GM18868 (cell line): Measurements from ENCODE around the gene STX10.

ENCODE experiments used
- ATAC-seq: cut with Tn5 transposase; IDR thresholded peaks from one replicate; pipeline ENCODE4 v1.9.1; 2021; ENCODE audit warnings: mild to moderate bottlenecking, moderate library complexity; ENCODE audit not compliant: unreplicated experiment

STX10 gene

DNA sequence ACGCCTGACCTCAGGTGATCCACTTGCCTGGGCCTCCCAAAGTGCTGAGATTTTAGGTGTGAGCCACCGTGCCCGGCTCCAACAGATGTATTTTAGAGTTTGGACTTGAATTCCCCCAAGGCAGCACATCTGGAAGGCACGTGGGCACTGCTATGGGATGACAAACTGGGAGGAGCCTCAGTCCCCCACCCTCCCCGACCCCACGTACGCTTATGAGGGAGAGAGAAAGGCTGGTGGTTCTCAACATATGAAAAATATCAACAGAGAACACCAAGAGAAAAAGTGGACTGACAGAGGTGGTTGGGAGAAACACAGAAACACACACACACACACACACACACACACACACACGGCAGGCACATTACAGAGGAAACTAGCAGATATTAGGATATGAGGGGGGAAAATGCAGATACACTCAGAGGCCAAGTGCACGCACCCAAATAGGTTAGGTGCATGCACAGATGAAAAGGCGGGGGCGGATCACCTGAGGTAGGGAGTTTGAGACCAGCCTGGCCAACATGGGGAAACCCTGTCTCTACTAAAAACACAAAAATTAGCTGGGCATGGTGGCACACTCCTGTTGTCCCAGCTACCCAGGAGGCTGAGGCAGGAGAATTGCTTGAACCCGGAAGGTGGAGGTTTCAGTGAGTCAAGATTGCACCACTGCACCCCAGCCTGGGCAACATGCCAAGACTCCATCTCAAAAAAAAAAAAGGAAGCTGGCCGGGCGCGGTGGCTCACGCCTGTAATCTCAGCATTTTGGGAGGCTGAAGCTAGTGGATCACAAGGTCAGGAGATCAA is 3.2 kb downstream of the STX10 start:
- no peak for ATAC-seq

DNA sequence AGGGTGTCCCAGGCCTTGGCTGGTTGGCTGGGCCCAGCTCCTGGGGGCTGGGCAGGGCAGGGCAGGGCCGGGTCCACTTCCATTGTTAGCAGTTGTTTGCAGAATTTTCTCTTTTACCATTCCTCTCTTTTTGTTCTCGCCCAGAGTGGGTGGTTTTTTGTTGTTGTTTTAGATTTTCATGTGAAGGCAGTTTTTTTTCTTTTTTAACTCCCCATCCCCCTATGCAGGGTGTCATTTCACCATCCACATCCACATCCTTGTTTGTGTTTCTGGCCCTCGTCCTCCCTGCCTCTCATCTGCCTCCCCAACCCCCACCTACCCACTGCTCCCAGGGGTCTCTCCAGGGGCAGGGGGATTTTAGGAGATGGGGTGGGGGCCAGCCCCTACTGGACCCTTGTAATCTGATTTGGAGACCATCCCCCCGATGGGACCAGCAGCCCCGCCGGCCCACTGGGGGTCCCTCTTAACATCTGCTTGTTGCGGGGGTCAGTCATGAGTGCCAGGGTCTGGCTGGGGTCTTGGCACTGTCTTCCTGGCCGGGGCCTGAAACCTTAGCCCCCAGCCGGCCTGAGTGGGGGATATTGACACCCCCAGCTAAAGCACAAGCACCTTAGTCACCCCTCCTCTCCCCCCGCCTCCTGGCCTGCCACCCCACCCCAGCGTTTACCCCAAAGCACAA is 10.4 kb downstream of the STX10 start:
- ATAC-seq = no peak

DNA sequence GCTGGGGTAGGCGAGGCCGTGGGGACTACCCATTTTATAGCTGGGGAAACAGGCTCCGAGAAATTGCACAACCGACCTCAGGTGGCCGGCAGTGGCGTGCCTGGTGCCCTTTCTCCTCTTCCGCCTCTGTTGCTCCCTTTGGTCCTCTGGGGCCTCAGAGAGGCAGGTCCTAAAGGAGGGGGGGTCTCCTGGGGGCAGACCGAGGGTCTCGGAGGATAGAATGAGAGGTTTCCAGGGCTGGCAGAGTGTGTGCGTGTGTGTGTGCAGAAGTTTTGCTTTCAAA is 11.3 kb downstream of the STX10 start:
- ATAC-seq = no peak

DNA sequence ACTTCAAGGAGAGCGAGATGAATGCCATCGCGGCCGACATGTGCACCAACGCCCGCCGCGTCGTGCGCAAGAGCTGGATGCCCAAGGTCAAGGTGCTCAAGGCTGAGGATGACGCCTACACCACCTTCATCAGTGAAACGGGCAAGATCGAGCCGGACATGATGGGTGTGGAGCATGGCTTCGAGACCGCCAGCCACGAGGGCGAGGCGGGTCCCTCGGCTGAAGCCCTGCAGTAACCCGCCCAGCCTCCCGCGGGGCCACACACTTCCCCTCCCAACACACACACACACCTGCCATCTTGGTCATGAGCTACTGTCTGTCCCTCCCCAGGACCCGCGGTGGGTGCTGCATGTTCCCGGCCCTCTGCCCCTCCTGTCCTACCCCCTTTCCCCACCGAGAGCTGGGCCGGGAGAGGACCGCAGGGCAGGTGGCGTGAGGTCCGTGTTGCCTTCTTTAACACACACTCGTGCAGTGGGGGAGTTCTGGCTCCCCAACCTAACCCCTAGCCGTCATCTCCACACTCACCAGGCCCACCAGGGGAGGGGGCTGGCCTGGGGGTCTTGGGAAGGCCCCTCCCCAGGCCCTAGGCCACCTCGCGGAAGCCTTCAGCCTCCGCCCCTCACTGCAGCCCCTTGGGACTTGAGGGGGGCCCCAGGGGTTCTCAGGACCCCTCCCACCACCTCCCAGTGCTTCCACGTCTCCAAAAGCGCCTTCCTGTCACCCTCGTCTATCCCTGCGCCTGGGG is 11.8 kb downstream of the STX10 start:
- no peak for ATAC-seq

DNA sequence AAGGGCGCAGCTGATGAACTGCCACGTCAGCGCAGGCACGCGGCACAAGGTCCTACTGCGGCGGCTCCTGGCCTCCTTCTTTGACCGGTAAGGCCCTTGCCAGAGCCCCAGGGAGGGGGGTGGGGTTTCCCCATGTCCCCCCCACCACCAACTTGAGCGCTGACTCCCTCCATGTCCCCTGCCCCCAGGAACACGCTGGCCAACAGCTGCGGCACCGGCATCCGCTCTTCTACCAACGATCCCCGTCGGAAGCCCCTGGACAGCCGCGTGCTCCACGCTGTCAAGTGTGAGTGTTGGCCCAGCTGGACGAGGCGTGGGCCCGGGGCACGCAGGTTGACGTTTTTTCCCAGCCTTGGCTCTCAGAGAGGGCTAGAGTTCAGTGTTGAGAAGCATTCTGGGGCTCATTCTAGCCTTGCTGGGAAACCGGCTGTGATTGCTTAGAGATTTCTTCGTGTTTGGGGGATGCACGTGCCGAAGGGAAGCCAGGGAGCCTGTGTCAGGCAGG is 12.8 kb downstream of the STX10 start:
- no peak for ATAC-seq

DNA sequence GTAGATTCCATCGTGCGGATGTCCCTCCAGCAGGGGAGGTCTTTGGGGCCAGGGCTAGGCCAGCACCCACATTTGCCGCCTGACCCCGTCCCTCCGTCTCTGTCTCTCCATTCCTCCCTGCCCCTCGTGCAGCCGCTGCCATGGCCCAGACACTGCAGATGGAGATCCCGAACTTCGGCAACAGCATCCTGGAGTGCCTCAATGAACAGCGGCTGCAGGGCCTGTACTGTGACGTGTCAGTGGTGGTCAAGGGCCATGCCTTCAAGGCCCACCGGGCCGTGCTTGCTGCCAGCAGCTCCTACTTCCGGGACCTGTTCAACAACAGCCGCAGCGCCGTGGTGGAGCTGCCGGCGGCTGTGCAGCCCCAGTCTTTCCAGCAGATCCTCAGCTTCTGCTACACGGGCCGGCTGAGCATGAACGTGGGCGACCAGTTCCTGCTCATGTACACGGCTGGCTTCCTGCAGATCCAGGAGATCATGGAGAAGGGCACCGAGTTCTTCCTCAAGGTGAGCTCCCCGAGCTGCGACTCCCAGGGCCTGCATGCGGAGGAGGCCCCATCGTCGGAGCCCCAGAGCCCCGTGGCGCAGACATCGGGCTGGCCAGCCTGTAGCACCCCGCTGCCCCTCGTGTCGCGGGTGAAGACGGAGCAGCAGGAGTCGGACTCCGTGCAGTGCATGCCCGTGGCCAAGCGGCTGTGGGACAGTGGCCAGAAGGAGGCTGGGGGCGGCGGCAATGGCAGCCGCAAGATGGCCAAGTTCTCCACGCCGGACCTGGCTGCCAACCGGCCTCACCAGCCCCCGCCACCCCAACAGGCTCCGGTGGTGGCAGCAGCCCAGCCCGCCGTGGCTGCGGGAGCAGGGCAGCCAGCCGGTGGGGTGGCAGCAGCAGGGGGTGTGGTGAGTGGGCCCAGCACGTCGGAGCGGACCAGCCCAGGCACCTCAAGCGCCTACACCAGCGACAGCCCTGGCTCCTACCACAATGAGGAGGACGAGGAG is 14.8 kb downstream of the STX10 start:
- no peak for ATAC-seq

DNA sequence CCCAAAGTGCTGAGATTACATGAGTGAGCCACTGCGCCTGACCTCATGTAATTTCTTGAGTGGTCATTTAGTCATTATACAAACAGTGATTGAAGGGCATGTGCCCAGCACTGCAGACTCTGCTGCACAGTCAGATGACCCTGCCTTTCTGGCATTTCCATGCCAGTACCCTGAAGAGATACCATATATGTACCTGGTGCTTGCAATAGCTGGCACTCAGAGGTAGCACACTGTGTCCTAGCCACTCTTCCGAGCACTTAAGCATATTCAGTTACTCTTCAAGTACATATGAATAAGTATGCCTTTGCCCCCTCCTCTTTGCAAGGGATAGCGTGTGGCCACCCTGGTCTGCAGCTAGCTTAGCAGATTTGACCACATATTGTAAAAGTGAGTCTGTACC is 15.5 kb downstream of the STX10 start:
- ATAC-seq = no peak

DNA sequence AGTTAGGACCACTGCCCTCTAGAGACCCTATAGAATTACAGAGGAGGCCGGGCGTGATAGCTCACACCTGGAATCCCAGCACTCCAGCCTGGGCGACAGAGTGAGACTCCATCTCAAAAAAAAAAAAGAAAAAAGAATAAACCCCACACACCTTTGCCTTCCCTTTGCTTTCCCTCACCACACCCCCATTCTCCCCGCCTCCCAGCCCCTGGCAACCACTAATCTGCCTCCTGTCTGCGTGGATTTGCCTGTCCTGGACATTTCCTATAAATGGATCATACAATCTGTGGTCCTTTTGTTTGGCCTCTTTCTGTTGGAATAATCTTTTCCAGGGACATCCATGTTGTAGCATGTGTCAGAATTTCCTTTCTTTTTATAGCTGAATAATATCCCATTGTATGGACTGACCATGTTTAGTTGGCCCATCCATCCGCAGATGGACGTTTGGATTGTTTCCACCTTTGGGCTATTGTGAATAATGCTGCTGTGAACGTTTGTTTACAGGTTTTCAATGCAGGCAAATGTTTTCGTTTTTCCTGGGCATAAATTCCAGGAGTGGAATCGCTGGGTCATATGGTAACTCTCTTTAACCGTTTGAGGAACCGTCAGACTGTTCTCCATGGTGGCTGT is 16.8 kb downstream of the STX10 start:
- ATAC-seq = no peak

DNA sequence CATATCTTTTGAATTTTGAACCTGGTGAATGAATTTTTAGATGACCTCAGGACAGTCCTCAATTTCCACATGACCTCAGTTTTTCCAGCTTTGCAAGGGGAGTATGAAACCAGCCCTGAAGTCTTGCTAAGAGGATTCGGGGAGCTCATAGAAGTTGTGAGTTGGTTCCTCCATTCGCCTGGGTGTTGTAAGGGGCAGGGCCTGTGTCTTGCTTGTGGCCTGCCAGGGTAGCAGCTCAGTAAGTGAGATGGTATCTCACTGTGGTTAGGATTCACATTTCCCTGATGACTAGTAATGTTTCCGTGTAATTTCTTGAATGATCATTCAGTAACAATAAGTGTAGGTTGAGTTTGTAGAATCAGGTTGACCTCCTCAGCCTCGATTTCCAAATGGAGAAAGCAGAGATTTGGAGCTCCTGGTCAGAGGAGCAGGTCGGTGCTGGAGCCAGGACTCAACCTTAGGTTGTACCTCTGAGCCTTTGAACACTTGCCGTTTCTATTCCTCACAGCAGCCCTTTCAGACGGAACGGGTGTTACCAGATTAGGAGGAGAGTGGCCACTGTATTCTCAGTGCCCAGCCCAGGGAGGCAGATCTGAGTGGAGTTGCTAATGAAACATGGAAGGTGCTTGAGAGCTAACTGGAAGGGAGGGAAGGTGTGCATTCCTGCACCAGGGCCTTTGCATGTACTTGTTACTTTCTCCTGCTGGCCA is 17.5 kb downstream of the STX10 start:
- ATAC-seq = no peak

DNA sequence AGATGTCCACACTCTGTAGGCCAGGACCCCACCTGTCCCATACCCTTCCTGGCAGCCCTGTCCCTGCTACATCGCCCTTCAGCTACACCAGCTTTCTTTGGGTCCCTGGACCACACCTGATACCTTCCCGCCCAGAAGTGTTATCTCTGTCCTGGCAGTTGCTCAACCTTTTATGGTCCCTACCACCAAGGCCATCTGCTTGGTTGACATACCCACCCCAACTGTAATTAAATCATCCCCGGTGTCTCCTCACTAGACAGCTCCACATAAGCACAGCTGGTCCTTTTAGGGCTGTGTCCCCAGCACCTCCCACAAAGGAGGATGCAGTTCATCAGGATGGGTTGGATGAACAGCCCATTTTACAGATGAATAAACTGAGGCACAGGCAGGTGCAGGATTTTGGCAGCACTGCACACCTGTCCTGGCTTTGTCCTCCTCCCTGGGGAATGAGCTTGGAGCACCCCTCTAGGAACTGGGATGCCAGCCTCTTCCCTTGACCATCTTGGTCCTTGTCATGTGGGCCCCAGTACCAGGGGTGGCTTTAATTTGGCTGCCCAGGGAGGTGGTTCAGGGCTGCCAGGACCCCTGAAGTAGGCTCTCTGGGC is 19.2 kb downstream of the STX10 start:
- ATAC-seq = no peak

DNA sequence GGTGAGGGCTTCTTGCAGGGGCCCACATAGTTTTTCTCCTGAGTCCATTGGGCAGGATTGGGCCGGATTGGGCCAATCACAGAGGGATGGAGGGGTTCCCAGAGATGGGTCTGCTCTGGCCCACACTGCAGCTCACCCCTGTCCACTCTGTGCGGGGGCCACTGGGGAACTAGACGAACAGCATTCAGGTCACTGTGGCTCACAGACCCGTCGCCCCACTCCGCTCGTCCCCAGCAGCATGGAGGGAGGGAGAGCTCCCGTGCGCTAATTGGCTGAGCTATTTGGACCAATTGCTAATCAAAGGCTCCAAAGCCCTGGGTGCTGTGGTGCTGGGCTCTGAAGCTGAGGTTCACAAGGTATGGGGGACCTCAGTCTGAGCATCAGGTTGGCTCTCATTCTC is 20.8 kb downstream of the STX10 start:
- no peak for ATAC-seq

DNA sequence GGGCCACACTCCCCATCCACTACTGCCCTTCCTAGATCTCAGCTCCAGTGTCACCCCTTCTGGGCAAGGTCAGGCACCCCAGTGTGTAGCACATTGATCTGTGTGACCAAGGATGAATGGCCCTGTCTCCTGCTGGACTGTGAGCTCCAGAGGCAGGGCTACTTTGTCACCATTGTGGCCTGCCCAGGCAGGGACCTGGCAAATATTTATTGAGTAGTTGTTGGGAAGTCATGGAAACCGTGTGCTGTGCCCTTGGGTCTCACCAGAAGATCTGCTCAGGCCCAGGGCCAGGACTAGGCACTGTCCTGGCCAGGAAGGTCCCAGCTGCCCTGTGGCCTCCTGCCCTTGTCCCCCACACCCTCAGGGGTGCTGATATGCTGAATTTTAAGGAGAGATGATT is 21.6 kb downstream of the STX10 start:
- ATAC-seq = no peak

DNA sequence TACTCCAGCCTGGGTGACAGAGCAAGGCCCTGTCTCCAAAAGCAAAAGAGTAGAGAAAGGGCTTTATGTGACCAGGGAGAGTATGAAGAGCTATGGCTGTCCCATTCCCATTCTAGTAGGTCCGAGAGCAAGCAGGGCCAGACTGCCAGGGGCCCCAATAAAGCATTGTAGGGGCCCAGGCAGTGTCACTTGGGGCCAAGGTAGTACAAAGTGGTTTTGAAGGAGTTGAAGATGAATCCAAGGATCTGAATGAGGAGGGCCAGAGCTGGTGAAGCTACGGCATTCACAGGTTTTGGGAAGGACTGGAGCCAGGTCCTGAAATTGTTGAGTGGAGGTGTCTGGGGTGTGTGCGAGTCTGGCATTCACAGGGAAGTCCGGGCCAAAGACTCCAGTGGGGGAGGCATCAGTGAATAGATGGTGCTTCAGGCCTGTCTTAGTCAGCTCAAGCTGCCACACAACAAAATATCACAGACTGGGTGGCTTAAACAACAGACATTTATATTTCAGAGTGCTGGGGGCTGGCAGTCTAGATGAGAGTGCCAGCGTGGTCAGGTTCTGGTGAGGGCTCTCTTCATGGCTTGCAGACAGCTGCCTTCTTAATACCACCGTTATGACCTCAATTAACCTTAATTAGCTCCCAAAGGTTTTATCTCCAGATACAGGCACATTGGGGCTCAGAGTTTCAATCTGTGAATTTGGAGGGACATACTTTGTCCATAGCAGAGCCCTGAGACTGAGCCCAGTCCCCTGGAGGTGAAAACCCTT is 22.2 kb downstream of the STX10 start:
- no peak for ATAC-seq

DNA sequence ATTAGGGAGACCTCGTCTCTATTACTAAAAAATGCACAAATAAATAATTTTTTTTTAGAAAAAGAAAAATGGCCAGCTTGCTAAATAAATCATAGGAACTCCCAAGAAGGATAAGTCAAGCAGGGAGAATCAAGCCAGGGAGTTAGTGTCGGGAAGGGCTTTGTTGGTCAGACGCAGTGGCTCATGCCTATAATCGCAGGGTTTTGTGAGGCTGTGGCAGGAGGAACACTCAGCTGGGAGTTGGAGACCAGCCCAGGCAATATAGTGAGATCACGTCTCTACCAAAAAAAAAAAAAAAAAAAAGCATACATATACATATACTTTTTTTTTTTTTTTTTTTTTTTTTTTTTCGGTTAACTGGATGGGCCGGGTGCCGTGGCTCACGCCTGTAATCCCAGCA is 23.1 kb downstream of the STX10 start:
- ATAC-seq = no peak

DNA sequence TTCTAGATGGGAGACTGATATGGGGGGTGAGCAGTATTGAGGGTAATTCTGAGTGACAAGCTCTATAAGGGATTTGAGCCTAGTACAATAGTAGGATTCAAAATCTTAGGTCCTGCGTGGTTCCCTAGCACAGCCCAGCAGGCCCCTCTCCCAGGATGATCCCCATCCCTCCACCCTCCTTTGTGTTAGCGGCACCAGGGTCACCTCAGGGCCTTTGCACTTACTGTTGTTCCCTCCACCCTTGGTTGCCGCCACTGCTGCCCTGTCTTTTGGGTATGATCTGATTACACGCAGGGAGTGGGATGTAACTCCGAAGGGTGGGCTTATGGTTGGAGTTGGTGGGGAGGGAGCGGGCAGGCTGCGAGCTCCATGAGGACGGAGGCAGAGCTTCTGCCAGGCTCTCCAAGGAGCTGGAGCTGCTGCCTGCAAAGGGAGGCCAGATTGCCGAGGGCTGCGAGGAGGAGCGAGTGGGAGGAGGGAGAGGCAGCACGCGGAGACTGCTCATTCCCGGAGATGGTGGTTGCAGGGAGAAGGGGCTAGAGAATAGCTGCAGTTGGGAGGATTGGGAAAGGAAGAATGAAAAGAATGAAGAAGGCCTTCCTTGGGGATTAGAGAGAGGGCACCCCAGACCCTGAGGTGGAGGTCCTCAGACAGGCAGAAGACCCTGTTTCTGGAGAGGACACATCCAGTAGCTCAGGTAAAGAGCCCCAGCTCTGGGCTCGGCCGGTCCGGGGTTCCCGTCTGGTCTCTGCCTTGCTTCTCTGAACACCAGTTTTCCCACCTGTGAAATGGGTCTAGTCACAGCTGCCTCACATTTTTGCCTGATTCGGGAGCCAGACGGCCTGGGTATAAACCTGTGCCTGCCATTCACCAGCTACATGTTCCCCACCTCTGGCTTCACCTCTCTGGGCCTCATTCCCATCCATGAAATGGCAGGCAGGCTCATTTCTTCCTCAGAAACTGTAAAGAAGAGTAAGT is 26.9 kb downstream of the STX10 start:
- ATAC-seq = no peak

DNA sequence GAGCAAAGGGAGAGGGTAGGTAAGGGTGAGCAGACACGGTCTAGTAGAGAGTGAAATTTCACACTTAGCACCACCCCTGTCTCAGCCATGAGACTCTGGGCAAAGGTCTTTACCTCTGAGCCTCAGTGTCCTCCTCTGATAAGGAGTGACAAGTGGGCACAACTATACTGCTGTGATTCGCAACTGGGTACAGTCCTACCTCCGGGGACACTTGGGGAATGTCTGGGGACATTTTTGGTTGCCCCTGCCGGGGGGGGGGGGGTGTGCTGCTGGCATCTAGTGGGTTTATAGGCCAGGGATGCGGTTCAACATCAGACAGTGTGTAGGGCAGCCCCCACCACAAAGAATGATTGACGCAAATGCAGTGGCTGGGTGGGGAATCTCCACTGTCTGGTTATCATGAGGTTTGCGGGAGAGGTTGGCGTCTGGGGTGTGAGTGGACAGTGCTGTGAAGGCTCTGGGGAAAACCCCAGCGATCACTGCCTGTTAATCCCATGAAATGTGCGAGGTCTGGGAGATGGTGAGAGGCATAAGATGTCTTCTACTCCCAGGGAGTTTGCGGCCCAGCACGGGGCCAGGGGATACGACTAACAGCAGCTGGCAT is 27.8 kb downstream of the STX10 start:
- ATAC-seq = no peak
